Endometrial microvascular endothelial cells (primary cell): ENCODE results near the gene DBET. TPM values are rescaled to one million over a fixed set of nuclear protein-coding genes. Genes with fewer than 3 reads are reported as not detected.
"Not testable (repeated sequence)": the region's sequence is repeated elsewhere in the genome, so short reads cannot be mapped to it uniquely, and the experiment has no call there.

Experiments
- in situ Hi-C: cut with HindIII; loops from 2 replicates; pipeline ENCODE4 v1.10.0; 2017; ENCODE audit warnings: low sequenced_read_pairs, low pct_unique_long_range_greater_than_20kb; ENCODE audit errors: inconsistent ontology term
- total RNA-seq: library from RNA; depleted of rRNA; stranded (reverse); fragments of >200 nt; gene quantifications from one replicate; pipeline ENCODE4 v1.2.3, GENCODE V29; 2015; ENCODE audit errors: inconsistent ontology term

DBET gene
- total RNA-seq, 1 donor from 2014 or later, result not detected

DNA sequence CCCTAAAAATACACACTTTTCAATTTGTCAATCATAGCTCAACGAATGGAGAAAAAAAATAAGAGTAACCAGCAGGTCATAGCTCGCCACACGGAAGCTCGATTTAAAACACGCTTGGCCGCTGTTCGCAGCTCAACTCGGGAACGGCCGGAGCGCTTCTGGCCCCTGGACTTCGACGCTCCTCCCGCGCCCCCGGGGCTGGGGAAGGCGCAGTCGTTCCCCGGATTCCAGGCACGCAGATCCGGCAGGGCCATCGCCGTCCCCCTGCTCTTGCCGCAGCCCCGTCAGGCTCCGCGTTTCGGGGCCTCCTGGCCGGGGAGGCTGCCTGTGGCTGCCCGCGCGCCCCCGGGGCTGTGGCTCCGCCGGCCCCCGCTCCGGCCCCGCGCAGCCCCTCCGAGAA lies 23.4 kb upstream of the DBET start:
- in situ Hi-C loops, result not testable (repeated sequence)

DNA sequence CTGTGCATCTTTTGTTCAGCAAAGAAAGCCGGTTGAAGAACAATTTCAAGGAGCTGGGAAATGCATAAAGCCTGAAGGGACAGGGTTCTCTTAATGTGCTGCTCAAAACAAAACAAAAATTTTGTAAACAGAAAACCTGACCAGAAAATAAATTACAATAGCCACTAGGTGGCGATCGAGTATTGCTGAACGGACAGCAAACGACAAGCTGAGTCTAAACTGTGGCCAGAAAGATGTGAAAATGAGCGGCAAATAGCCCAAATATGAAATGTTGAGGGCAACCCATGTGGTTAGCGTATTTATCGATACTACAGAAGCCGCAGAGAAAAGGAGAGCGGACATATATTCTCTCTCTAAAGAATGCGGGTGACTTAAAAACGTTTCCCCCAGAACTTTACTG lies 16.7 kb upstream of the DBET start:
- in situ Hi-C loops, result not testable (repeated sequence)

DNA sequence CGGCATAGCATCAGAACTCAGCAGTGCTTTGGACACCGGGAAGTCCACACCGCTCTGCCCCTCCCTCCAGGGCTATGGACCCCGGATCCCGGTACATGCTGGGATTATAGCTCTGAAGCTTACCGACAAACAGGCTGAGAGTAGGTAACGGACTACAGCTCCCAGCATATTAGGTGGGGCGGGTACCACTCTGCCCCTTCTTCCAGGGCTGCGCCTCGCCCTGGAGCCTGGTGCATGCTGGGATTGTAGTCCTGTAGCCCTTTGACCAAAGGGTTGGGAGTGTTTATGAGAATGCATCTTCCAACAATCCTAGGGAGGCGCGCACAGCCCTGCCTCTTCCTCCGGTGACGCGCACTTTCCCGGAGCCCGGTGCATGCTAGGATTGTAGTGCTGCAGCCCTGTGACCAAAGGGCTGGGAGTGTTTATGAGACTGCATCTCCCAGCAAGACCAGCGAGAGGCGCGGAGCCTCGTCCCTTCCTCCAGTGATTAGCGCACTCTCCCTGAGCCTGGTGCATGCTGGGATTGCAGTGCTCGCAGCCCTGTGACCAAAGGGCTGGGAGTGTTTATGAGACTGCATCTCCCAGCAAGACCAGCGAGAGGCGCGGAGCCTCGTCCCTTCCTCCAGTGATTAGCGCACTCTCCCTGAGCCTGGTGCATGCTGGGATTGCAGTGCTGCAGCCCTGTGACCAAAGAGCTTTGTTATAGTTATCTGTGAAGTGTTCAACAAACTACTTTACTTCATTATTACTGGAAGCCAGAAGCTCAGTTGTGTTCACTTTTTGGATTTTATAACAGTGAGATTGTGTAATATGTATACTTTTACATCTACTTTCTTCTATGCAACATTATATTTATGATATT lies 14.7 kb upstream of the DBET start:
- in situ Hi-C loops, result not testable (repeated sequence)

DNA sequence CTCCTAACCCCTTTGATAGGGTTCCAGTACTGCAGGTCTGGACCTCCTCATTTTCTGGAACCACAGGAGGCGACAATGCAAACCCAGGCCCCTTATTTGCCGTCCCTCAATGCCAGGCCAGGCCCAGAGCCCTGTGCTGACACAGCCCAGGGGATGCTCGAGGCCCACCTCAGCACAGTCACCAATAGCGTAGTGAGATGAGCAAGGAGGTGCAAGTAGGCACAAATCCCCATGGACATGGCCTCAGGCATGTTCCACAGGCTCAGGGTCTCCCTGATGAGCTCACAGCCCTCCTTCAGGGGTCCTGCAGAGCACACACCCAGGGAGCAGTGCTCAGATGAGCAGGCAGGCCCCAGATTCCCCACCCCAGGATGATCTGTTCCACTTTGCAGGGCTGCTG lies 5.3 kb upstream of the DBET start:
- in situ Hi-C loops, result not testable (repeated sequence)

DNA sequence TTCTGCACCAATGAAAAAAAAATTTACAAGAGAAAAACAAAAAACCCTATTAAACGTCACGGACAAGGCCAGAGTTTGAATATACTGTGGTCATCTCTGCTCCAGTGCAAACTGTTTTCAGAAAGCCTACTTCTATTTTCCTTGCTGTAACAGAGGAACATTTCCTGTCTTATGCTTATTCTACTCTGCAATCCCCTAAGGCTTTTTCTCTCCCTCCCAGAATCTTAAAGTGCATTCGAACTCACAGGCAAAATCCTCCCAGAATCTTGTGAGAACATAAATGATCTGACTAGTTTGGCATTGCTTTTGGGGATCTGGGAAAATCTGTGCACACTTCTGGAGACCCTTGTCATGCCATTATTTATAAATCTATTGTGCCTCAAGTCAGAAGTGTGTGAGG lies 503 bp downstream of the DBET start:
- in situ Hi-C loops, result not testable (repeated sequence)

DNA sequence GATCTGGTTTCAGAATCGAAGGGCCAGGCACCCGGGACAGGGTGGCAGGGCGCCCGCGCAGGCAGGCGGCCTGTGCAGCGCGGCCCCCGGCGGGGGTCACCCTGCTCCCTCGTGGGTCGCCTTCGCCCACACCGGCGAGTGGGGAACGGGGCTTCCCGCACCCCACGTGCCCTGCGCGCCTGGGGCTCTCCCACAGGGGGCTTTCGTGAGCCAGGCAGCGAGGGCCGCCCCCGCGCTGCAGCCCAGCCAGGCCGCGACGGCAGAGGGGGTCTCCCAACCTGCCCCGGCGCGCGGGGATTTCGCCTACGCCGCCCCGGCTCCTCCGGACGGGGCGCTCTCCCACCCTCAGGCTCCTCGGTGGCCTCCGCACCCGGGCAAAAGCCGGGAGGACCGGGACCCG lies 4.0 kb downstream of the DBET start:
- in situ Hi-C loops, result not testable (repeated sequence)

DNA sequence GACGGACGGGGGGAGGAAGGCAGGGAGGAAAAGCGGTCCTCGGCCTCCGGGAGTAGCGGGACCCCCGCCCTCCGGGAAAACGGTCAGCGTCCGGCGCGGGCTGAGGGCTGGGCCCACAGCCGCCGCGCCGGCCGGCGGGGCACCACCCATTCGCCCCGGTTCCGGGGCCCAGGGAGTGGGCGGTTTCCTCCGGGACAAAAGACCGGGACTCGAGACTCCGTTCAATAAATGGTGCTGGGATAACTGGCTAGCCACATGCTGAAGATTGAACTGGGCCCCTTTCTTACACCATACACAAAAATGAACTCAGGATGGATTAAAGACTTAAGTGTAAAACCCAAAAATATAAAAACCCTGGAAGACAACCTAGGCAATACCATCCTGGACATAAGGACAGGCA lies 28.8 kb downstream of the DBET start:
- in situ Hi-C loops, result not testable (repeated sequence)

DNA sequence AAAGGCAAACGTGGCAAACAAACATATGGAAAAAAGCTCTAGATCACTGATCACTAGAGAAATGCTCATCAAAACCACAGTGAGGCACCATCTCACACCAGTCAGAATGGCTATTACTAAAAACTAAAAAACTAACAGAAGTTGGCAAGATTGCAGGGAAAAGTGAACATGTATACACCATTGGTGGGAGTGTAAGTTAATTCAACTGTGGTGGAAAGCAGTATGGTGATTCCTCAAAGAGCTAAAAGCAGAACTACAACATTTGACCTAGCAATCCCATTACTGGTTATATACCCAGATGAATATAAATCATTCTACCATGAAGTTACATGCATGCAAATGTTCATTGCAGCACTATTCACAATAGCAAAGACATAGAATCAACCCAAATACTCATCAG lies 29.7 kb downstream of the DBET start:
- in situ Hi-C loops, result not testable (repeated sequence)

DNA sequence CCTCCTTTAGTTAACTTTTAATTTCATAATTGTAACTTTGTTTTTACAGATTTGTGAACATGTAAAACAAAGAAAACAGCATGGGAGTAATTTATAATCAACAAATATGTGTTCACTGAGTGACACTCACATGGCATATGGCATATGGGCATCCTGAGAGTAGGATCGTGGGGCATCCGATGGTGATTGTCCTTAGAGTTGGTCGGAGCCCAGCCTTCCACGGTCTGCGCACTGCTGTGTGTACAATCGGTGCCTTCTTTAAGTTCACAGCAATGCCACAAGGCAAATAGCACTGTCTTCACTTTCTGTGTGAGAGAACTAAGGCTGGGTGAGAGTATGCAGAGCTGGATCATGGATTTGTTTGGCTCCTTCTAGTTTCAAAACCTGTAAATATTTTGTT lies 31.0 kb downstream of the DBET start:
- in situ Hi-C loops, result not testable (repeated sequence)

DNA sequence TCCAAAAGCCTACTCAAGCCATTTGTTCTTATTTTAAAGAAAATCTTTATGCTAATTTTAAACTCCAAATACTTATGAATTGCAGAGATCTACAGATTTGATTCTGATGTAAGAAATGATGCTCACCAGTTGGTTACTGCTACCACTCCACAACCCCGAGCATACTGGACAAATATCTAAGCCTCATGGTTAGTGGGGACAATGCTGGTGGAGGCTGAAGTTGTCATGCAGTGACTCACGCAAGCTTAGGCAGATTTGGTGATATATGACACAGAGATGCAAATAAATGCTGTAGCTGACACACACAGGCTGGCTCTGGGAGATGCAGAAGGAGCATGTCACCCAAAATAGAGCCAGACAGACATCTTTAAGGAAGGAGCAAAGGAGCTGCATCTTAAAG lies 35.3 kb downstream of the DBET start:
- in situ Hi-C loops, result not testable (repeated sequence)

DNA sequence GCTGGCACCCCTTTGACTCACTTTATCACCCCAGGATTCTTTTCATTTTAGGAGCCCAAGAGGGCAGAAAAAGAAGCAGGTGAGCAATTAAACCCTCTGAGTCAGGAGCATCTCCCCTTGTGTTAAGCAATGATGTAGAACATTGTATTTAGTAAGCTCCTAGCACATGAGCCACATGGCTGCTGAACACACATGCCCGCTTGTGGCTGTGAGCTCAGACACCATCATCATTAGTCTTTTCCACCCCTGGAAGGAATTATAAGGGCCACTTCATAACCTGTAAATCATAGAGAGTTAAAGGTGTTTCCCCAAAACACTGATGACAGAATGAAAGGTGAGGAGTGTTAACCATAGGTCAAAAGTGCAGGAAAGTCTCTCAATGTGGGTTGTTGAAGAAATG lies 37.2 kb downstream of the DBET start:
- in situ Hi-C loops, result not testable (repeated sequence)

DNA sequence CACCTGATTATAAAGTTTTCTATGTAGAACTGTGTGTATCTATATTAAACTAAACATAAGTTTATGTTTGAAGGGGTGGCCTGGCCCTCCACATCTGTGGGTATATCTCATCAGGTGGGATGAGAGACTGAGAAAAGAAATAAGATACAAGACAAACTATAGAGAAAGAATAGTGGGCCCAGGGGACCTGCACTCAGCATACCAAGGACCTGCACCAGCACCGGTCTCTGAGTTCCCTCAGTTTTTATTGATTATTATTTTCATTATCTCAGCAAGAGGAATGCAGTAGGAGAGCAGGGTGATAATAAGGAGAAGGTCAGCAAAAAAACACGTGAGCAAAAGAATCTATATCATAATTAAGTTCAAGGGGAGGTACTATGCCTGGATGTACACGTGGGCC lies 41.9 kb downstream of the DBET start:
- in situ Hi-C loops, result not testable (repeated sequence)

DNA sequence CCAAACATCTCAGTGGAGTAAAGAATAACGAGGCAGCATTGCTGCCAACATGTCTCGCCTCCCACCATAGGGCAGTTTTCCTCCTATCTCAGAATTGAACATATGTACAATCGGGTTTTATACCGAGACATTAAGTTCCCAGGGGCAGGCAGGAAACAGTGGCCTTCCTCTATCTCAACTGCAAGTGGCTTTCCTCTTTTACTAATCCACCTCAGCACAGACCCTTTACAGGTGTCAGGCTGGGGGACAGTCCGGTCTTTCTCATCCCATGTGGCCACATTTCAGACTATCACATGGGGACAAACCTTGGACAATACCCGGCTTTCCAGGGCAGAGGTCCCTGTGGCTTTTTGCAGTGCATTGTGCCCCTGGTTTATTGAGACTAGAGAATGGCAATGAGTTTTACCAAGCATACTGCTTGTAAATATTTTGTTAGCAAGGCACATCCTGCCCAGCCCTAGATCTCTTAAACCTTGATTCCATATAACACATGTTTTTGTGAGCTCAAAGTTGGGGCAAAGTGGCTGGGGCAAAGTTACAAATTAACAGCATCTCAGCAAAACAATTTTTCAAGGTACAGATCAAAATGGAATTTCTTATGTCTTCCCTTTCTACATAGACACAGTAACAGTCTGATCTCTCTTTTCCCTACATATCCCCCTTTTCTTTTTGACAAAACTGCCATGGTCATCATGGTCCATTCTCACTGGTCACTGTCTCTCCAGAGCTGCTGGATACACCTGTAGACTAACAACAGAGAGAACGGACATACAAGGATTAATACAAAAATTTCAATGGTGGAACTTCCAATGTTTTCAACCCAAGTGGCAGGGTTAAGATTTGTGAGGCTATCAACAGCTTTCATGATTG lies 42.5 kb downstream of the DBET start:
- in situ Hi-C loops, result not testable (repeated sequence)

DNA sequence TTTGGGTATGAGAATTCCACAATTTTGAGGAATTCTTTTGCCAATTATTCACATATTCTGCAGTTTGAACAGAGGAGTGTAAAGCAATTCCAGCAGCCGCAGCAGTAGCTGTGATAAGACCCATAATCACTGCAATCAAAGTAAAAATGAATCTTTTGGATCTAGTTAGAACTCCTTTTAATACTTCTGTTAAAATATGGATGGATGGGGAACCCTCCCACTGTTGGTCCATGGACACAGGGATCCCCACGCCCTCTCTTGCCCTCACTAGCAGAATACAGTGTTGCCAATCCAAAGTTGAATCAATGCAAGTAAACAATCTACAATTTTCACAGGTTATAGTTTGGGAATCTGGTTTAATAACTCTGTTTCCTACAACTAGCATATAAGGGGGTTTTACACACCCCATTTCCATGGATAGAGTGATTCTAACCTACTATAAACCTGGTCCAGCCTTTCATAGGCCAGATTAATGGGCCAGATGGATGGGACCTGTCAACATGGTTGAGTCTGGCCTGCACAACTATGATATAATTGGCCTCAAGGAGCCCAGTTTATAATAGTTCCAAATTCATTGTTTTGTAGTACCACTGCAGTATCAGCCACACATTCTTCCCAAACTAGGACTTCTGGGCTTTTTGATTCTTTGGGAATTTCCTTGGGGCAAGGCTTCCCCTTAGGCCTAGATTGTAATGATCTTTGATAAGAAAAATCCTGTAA lies 43.6 kb downstream of the DBET start:
- in situ Hi-C loops, result not testable (repeated sequence)

DNA sequence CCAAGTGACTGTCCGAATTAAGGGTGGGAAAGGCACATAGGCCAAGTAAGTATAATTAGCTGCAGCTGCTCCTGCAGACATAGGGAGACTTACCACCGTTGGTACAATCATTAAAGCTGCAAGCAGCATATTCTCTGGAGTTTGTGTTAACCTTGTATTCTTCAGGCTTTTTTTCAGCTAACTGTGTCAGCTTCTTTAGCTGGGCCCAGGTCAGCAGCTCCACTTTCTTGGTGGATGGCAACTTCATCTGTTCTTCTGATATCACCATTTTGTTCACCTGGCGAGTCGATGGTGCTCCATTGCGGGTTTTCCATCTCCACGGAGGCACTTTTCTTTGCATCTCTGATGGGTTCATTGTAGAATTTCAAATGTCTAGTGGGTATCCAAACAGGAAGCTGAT lies 44.5 kb downstream of the DBET start:
- in situ Hi-C loops, result not testable (repeated sequence)

DNA sequence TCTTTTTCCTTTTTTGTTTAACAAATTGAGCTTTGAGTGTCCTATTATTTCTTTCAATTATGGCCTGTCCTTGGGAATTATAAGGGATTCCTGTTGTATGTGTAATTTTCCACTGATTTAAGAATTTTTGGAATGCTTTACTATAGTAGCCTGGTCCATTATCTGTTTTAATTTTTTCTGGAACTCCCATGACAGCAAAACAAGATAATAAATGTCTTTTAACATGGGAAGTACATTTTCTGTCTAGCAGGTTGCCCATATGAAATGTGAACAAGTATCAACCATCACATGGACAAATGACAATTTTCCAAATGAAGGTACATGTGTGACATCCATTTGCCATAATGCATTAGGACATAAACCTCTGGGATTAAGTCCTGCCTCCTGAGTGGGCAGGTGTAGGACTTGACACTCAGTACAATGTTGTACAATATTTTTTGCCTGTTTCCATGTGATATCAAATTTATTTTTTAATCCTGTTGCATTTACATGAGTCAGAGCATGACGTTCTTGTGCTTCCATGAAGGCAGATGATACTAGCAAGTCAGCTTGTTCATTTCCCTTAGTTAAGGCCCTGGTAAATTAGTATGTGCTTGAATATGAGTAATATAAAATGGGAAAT lies 45.2 kb downstream of the DBET start:
- in situ Hi-C loops, result not testable (repeated sequence)

DNA sequence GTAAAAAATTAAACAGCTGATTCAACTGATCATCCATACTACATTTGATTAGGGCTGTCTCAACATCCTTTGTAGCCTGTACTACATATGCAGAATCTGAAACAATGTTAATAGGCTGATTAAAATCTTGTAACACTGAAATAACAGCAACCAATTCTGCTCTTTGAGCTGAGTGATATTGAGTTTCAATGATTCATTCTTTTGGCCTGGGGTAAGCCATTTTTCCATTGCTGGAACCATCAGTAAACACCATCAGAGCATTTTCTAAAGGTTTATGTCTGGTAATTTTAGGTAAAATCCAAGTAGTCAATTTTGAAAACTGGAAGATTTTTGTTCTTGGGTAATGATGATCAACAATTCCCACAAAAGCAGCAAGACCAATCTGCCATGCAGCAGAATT lies 45.7 kb downstream of the DBET start:
- in situ Hi-C loops, result not testable (repeated sequence)

DNA sequence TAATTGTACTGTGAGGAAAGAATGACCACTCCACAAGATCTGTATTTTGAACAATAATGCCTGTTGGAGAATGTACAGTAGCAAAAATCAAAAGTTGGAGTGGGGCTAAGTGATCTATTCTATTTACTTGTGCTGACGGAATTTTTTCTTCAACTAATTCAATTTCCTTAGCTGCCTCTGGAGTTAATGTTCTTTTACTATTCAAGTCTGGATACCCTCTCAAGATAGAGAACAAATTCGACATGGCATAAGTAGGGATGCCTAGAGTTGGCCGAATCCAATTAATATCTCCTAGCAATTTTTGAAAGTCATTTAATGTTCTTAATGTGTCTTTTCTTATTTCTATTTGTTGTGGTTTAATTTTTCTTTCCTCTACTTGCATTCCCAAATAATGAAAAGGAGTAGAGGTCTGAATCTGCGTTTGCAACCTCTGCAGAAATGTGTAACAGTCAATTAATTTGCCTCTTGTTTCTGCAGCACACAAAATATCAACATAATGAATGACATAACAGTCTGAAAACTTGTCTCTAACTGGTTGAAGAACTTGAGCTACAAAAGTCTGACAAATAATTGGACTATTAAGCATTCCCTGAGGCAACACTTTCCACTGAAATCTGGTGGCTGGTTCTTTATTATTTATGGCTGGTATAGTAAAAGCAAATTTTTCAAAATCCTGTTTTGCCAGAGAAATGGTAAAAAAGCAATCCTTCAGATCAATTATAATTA lies 46.4 kb downstream of the DBET start:
- in situ Hi-C loops, result not testable (repeated sequence)
